ENCODE data around the gene TARS3.
"Not testable (repeated sequence)": the region's sequence is repeated elsewhere in the genome, so short reads cannot be mapped to it uniquely, and the experiment has no call there.

The TARS3 gene

DNA sequence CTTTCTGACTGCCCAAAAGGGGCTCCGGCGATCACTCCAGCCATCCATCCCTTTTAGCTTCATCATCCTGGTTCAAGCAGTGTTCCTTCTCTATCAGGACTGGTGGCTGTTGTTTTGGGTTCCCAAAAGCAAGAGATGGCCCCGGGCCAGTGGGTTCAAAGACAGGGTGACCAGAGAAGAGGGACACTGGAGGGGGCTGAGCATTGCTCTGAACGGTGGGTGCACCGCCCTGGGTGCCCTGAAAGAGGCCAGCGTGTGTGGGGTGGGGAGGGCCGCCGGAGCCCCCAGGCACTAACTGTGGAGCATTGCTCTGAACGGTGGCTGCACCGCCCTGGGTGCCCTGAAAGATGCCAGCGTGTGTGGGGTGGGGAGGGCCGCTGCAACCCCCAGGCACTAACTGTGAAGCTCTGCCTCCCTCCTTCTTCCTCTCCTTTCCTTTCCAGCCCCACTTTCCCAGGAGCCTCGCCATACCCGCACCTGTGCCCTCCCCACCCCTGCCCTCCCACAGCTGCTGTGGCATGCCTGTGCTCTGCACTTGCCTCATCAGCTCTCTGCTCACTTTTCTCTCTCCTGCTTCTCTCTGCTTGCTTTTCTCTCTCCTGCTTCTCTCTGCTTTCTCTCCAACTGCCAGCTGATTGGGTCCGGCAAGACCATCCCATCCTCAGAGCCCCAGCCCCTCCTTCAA is 41.6 kb upstream of the TARS3 start:
- Histone ChIP-seq H3K9me3 (ENCODE audit: insufficient read depth, low read depth, low read length) (no peaks in the 10 kb centered on the region; the same call in 1 of the 2 replicates), H4K20me1 (ENCODE audit: insufficient read depth, low read length, poor library complexity, severe bottlenecking) (no peaks in the 10 kb centered on the region), H3K79me2 (ENCODE audit: insufficient read depth, low read length) (no peaks in the 10 kb centered on the region), H3K4me2 (ENCODE audit: low read depth, low read length, poor library complexity, severe bottlenecking) (no peak overlapping the region), H3K36me3 (ENCODE audit: insufficient read depth, low read length) (no peaks in the 10 kb centered on the region), H3K27me3 (ENCODE audit: insufficient read depth, low read length, poor library complexity, severe bottlenecking) (no peaks in the 10 kb centered on the region), H2AFZ (ENCODE audit: low read length) (no peak overlapping the region), H3K9ac (ENCODE audit: low read depth, low read length, poor library complexity, severe bottlenecking) (no peak overlapping the region), H3K9me2 (replicated peaks; ENCODE audit: low read depth, low read length) (no peaks in the 10 kb centered on the region), H3K4me1 (ENCODE audit: insufficient read depth, low read length, poor library complexity, severe bottlenecking) (no peaks in the 10 kb centered on the region), H3F3A (ENCODE audit: low read depth) (no peaks in the 10 kb centered on the region), H3K4me3 (ENCODE audit: low read length, poor library complexity, severe bottlenecking) (no peak overlapping the region)
- TF ChIP-seq, protein P1, sequence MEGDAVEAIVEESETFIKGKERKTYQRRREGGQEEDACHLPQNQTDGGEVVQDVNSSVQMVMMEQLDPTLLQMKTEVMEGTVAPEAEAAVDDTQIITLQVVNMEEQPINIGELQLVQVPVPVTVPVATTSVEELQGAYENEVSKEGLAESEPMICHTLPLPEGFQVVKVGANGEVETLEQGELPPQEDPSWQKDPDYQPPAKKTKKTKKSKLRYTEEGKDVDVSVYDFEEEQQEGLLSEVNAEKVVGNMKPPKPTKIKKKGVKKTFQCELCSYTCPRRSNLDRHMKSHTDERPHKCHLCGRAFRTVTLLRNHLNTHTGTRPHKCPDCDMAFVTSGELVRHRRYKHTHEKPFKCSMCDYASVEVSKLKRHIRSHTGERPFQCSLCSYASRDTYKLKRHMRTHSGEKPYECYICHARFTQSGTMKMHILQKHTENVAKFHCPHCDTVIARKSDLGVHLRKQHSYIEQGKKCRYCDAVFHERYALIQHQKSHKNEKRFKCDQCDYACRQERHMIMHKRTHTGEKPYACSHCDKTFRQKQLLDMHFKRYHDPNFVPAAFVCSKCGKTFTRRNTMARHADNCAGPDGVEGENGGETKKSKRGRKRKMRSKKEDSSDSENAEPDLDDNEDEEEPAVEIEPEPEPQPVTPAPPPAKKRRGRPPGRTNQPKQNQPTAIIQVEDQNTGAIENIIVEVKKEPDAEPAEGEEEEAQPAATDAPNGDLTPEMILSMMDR (conservative IDR thresholded peaks at IDR 0.05; ENCODE audit: low read length) = no peak
- no peak for TF ChIP-seq EZH2phosphoT487 (IDR thresholded peaks at IDR 0.05; ENCODE audit: borderline replicate concordance)

DNA sequence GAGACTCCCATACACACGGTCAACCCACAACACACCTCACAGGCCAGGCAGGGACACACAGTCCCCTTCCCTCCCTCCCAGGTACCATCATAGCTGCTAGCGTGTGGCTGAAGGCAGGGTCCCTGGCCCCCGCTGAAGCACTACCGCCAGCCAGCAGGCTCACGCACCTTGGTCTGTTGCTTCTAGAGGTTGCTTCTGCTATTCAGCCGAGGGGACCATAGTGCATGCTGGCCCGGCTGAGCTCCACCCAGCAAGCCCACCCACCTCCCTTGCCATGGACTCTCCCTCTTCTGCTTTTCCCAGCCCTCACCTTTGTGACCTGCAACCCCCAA is 41.0 kb upstream of the TARS3 start:
- H3K9ac ChIP-seq (ENCODE audit: low read depth, low read length, poor library complexity, severe bottlenecking); H3F3A ChIP-seq (ENCODE audit: low read depth): not testable (repeated sequence)

DNA sequence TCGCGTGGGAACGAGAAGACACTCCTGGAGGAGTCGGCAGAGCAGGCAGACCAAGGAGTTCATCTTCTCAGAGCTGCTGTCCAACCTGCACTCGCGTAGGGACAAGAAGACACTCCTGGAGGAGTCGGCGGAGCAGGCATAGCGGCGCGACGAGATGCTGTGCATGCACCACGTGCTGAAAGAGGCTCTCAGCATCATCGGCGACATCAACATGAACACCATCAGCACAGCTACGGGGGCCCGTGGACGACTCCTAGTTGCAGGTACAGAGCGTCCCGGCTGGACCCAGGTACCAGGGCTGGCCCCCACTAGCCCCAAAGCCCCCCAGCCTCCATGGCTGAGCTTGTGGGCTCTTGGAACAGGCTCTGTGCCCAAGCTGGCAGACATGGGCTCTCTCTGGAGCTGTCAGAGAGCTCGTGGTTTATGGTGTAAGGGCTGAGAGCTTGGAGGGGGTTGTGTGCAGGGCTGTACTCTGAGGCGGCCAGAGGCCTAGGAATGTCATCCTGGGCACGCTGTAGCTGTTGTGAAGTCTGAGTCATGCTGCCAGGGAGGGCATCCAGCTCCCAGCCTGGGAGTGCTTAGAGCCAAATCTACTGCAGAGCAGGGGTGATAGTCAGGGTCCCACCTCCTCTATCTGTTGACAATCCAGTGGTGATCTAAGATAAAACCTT is 40.5 kb upstream of the TARS3 start:
- not testable (repeated sequence) for H3K9me2 ChIP-seq (replicated peaks; ENCODE audit: low read depth, low read length); H3K36me3 ChIP-seq (ENCODE audit: insufficient read depth, low read length); H4K20me1 ChIP-seq (ENCODE audit: insufficient read depth, low read length, poor library complexity, severe bottlenecking); H3F3A ChIP-seq (ENCODE audit: low read depth); H3K9ac ChIP-seq (ENCODE audit: low read depth, low read length, poor library complexity, severe bottlenecking); H2AFZ ChIP-seq (ENCODE audit: low read length); H3K4me3 ChIP-seq (ENCODE audit: low read length, poor library complexity, severe bottlenecking); H3K4me1 ChIP-seq (ENCODE audit: insufficient read depth, low read length, poor library complexity, severe bottlenecking); H3K79me2 ChIP-seq (ENCODE audit: insufficient read depth, low read length); H3K9me3 ChIP-seq (ENCODE audit: insufficient read depth, low read depth, low read length); H3K27me3 ChIP-seq (ENCODE audit: insufficient read depth, low read length, poor library complexity, severe bottlenecking); H3K4me2 ChIP-seq (ENCODE audit: low read depth, low read length, poor library complexity, severe bottlenecking)

More for the DNA sequence above, 41.0 kb upstream of the TARS3 start:
- not testable (repeated sequence) for H3K9me2 ChIP-seq (replicated peaks; ENCODE audit: low read depth, low read length); H3K79me2 ChIP-seq (ENCODE audit: insufficient read depth, low read length); H2AFZ ChIP-seq (ENCODE audit: low read length); H3K4me1 ChIP-seq (ENCODE audit: insufficient read depth, low read length, poor library complexity, severe bottlenecking); H3K4me3 ChIP-seq (ENCODE audit: low read length, poor library complexity, severe bottlenecking); H3K4me2 ChIP-seq (ENCODE audit: low read depth, low read length, poor library complexity, severe bottlenecking); H3K9me3 ChIP-seq (ENCODE audit: insufficient read depth, low read depth, low read length); H3K27me3 ChIP-seq (ENCODE audit: insufficient read depth, low read length, poor library complexity, severe bottlenecking); H3K36me3 ChIP-seq (ENCODE audit: insufficient read depth, low read length); H4K20me1 ChIP-seq (ENCODE audit: insufficient read depth, low read length, poor library complexity, severe bottlenecking)

DNA sequence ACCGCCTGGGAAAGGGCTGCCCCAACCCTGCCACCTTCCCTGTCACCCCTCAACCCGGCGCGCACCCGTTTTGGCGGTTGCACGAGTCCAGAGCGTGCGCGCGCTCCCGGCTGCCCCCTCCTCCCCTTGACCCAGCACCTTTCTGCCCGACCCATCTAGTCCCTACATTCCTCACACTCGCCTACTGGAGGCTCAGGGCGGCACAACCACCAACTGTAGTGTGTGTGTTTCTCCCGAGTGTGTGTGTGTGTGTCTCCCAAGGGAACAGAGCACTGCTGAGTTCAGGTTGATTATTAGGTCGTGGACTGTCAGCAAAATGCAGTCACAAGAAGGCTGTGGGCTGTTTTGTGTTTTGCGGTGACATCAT is 22.4 kb upstream of the TARS3 start:
- not testable (repeated sequence) for H3K36me3 ChIP-seq (ENCODE audit: insufficient read depth, low read length); H3K9me2 ChIP-seq (replicated peaks; ENCODE audit: low read depth, low read length); H3F3A ChIP-seq (ENCODE audit: low read depth); H3K9ac ChIP-seq (ENCODE audit: low read depth, low read length, poor library complexity, severe bottlenecking); H3K4me3 ChIP-seq (ENCODE audit: low read length, poor library complexity, severe bottlenecking); H3K4me1 ChIP-seq (ENCODE audit: insufficient read depth, low read length, poor library complexity, severe bottlenecking); H4K20me1 ChIP-seq (ENCODE audit: insufficient read depth, low read length, poor library complexity, severe bottlenecking); H2AFZ ChIP-seq (ENCODE audit: low read length); H3K27me3 ChIP-seq (ENCODE audit: insufficient read depth, low read length, poor library complexity, severe bottlenecking); H3K4me2 ChIP-seq (ENCODE audit: low read depth, low read length, poor library complexity, severe bottlenecking); H3K79me2 ChIP-seq (ENCODE audit: insufficient read depth, low read length); H3K9me3 ChIP-seq (ENCODE audit: insufficient read depth, low read depth, low read length)

DNA sequence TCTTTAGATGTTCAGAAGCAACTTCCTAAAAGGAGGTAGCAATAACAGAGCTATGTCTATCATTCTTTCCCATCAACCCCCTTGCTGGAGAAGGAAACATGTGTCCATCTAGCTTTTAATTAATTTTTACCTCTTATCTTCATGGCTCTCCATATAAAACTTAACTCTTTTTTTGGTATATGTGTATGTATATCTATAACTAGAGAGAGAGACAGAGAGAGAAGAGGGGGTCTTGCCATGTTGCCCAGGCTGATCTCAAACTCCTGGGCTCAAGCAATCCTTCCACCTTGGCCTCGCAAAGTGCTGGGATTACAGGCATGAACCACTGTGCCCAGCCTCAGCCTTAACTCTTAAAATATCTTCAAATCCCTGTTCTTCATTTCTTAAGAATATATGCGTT is 10.6 kb upstream of the TARS3 start:
- not testable (repeated sequence) for H3K4me3 ChIP-seq (ENCODE audit: low read length, poor library complexity, severe bottlenecking); H3K4me1 ChIP-seq (ENCODE audit: insufficient read depth, low read length, poor library complexity, severe bottlenecking); H3K36me3 ChIP-seq (ENCODE audit: insufficient read depth, low read length); H2AFZ ChIP-seq (ENCODE audit: low read length); H3K79me2 ChIP-seq (ENCODE audit: insufficient read depth, low read length); H3K9ac ChIP-seq (ENCODE audit: low read depth, low read length, poor library complexity, severe bottlenecking); H3K4me2 ChIP-seq (ENCODE audit: low read depth, low read length, poor library complexity, severe bottlenecking); H3K9me3 ChIP-seq (ENCODE audit: insufficient read depth, low read depth, low read length); H4K20me1 ChIP-seq (ENCODE audit: insufficient read depth, low read length, poor library complexity, severe bottlenecking); H3K27me3 ChIP-seq (ENCODE audit: insufficient read depth, low read length, poor library complexity, severe bottlenecking); H3K9me2 ChIP-seq (replicated peaks; ENCODE audit: low read depth, low read length); H3F3A ChIP-seq (ENCODE audit: low read depth)
